ENCODE data around the gene ANO4.

Gene ANO4

GRCh38 chr12:100830003-100830795 is 35.6 kb downstream of the ANO4 start:
- H3K9ac ChIP-seq: no peak overlapping the region
- H3K27ac ChIP-seq: no peak overlapping the region
- no peaks in the 10 kb centered on the region; the same call in 1 of the 2 replicates for H3K36me3 ChIP-seq (ENCODE audit: insufficient read depth)
- no peak for TF ChIP-seq CTCF (conservative IDR thresholded peaks at IDR 0.05; ENCODE audit: low read depth, low read length)
- H4K20me1 ChIP-seq (ENCODE audit: insufficient read depth): no peaks in the 10 kb centered on the region
- H3K4me2 ChIP-seq: no peak overlapping the region
- no peak overlapping the region for H2AFZ ChIP-seq (ENCODE audit: low read depth)
- H3K4me1 ChIP-seq (ENCODE audit: low read depth, poor library complexity, severe bottlenecking): no peaks in the 10 kb centered on the region
- no peaks in the 10 kb centered on the region for H3K27me3 ChIP-seq (ENCODE audit: insufficient read depth, low read depth)
- no peak overlapping the region for H3K4me3 ChIP-seq (IDR thresholded peaks at IDR 0.05; ENCODE audit: insufficient read depth, low read depth, low read length)
- no peaks in the 10 kb centered on the region for H3K79me2 ChIP-seq (ENCODE audit: insufficient read depth, low read depth)

GRCh38 chr12:100833282-100833681 is 38.7 kb downstream of the ANO4 start:
- Histone ChIP-seq H3K36me3 (ENCODE audit: insufficient read depth) (no peaks in the 10 kb centered on the region; the same call in 1 of the 2 replicates), H3K27ac (no peak overlapping the region), H3K4me1 (ENCODE audit: low read depth, poor library complexity, severe bottlenecking) (no peaks in the 10 kb centered on the region), H3K9ac (no peak overlapping the region), H3K4me3 (IDR thresholded peaks at IDR 0.05; ENCODE audit: insufficient read depth, low read depth, low read length) (no peak overlapping the region), H4K20me1 (ENCODE audit: insufficient read depth) (no peaks in the 10 kb centered on the region), H3K27me3 (ENCODE audit: insufficient read depth, low read depth) (no peaks in the 10 kb centered on the region), H3K4me2 (no peak overlapping the region), H3K79me2 (ENCODE audit: insufficient read depth, low read depth) (no peaks in the 10 kb centered on the region), H2AFZ (ENCODE audit: low read depth) (no peak overlapping the region)
- TF ChIP-seq CTCF (conservative IDR thresholded peaks at IDR 0.05; ENCODE audit: low read depth, low read length): no peak

- Histone ChIP-seq H3K9ac (no peak overlapping the region), H3K36me3 (ENCODE audit: insufficient read depth) (no peaks in the 10 kb centered on the region), H3K27ac (no peak overlapping the region), H3K79me2 (ENCODE audit: insufficient read depth, low read depth) (no peaks in the 10 kb centered on the region), H3K4me2 (no peak overlapping the region), H3K27me3 (ENCODE audit: insufficient read depth, low read depth) (no peaks in the 10 kb centered on the region), H4K20me1 (ENCODE audit: insufficient read depth) (no peaks in the 10 kb centered on the region), H3K4me3 (IDR thresholded peaks at IDR 0.05; ENCODE audit: insufficient read depth, low read depth, low read length) (no peak overlapping the region), H2AFZ (ENCODE audit: low read depth) (no peak overlapping the region), H3K4me1 (ENCODE audit: low read depth, poor library complexity, severe bottlenecking) (no peaks in the 10 kb centered on the region)
- no peak for TF ChIP-seq CTCF (conservative IDR thresholded peaks at IDR 0.05; ENCODE audit: low read depth, low read length)
These were observed 46.2 kb downstream of the ANO4 start for GRCh38 chr12:100840748-100841147.

GRCh38 chr12:100842156-100842555 is 47.6 kb downstream of the ANO4 start:
- H2AFZ ChIP-seq (ENCODE audit: low read depth): no peak overlapping the region
- H3K36me3 ChIP-seq (ENCODE audit: insufficient read depth): no peaks in the 10 kb centered on the region
- no peak overlapping the region for H3K27ac ChIP-seq
- H3K4me3 ChIP-seq (IDR thresholded peaks at IDR 0.05; ENCODE audit: insufficient read depth, low read depth, low read length): no peak overlapping the region
- no peaks in the 10 kb centered on the region for H3K4me1 ChIP-seq (ENCODE audit: low read depth, poor library complexity, severe bottlenecking)
- TF ChIP-seq CTCF (conservative IDR thresholded peaks at IDR 0.05; ENCODE audit: low read depth, low read length): no peak
- no peak overlapping the region for H3K9ac ChIP-seq
- no peak overlapping the region for H3K4me2 ChIP-seq
- no peaks in the 10 kb centered on the region for H3K79me2 ChIP-seq (ENCODE audit: insufficient read depth, low read depth)
- no peaks in the 10 kb centered on the region for H3K27me3 ChIP-seq (ENCODE audit: insufficient read depth, low read depth)
- no peaks in the 10 kb centered on the region for H4K20me1 ChIP-seq (ENCODE audit: insufficient read depth)
